ENCODE results near the gene MDN1.

The MDN1 gene

GRCh38 chr6:89862273-89862672 is 42.7 kb upstream of the MDN1 start:
- no peak for DNase-seq
- Histone ChIP-seq H2BK120ac (ENCODE audit: insufficient read depth, low read length, poor library complexity) (no peak overlapping the region), H3K4me1 (ENCODE audit: control insufficient read depth in 1 of 2, insufficient read depth in 2 of 2, low read length in 2 of 2) (no peaks in the 10 kb centered on the region), H4K91ac (ENCODE audit: low read depth, low read length) (no peak overlapping the region), H4K8ac (ENCODE audit: low read depth, low read length) (no peak overlapping the region), H3K9ac (ENCODE audit: low read length) (no peak overlapping the region), H3K27ac (ENCODE audit: low read depth, low read length) (no peak overlapping the region), H3K18ac (ENCODE audit: low read length) (no peak overlapping the region), H3K4ac (ENCODE audit: low read depth, low read length) (no peak overlapping the region), H3K79me2 (ENCODE audit: control insufficient read depth, insufficient read depth, low read length, poor library complexity) (no peaks in the 10 kb centered on the region), H2BK5ac (ENCODE audit: low read depth, low read length, poor library complexity) (no peak overlapping the region), H3K14ac (ENCODE audit: low read length) (no peak overlapping the region), H3K4me3 (ENCODE audit: low read depth, low read length) (no peak overlapping the region), H3K23ac (ENCODE audit: low read length) (no peak overlapping the region), H2AFZ (ENCODE audit: insufficient read depth, low read length, poor library complexity) (no peak overlapping the region), H3K9me3 (ENCODE audit: insufficient read depth, low read depth, low read length) (no peaks in the 10 kb centered on the region), H4K12ac (ENCODE audit: low read depth, low read length) (no peak overlapping the region), H3K36me3 (ENCODE audit: control insufficient read depth in 1 of 2, insufficient read depth in 2 of 2, low read length in 2 of 2) (peaks cover 25 to 35% of the 10 kb centered on the region in 2 experiments), H3K4me2 (ENCODE audit: low read length) (no peak overlapping the region), H3K79me1 (ENCODE audit: low read length) (no peaks in the 10 kb centered on the region), H2BK12ac (ENCODE audit: low read length) (no peak overlapping the region), H2AK5ac (ENCODE audit: low read length) (no peak overlapping the region), H3K27me3 (ENCODE audit: insufficient read depth, low read length) (no peaks in the 10 kb centered on the region)
- no CpG with 5 or more reads among the region's 5 CpGs for WGBS (ENCODE audit: extremely low coverage, insufficient coverage, insufficient read length)

GRCh38 chr6:89859744-89860143 is 40.1 kb upstream of the MDN1 start:
- H3K23ac ChIP-seq (ENCODE audit: low read length) = no peak overlapping the region
- H3K27ac ChIP-seq (ENCODE audit: low read depth, low read length) = no peak overlapping the region
- no peak overlapping the region for H3K4ac ChIP-seq (ENCODE audit: low read depth, low read length)
- peaks cover 27 to 37% of the 10 kb centered on the region in 2 experiments for H3K36me3 ChIP-seq (ENCODE audit: control insufficient read depth in 1 of 2, insufficient read depth in 2 of 2, low read length in 2 of 2)
- no peak overlapping the region for H4K8ac ChIP-seq (ENCODE audit: low read depth, low read length)
- no peak overlapping the region for H2BK5ac ChIP-seq (ENCODE audit: low read depth, low read length, poor library complexity)
- no peak overlapping the region for H3K9ac ChIP-seq (ENCODE audit: low read length)
- H3K9me3 ChIP-seq (ENCODE audit: insufficient read depth, low read depth, low read length) = no peaks in the 10 kb centered on the region
- no peak overlapping the region for H3K18ac ChIP-seq (ENCODE audit: low read length)
- H3K79me1 ChIP-seq (ENCODE audit: low read length) = no peaks in the 10 kb centered on the region
- no peaks in the 10 kb centered on the region for H3K79me2 ChIP-seq (ENCODE audit: control insufficient read depth, insufficient read depth, low read length, poor library complexity)
- no peak overlapping the region for H2AK5ac ChIP-seq (ENCODE audit: low read length)
- whole genome bisulfite sequencing (ENCODE audit: extremely low coverage, insufficient coverage, insufficient read length) = no CpG with 5 or more reads among the region's 4 CpGs
- no peak for DNase-seq
- no peak overlapping the region for H3K14ac ChIP-seq (ENCODE audit: low read length)
- H2AFZ ChIP-seq (ENCODE audit: insufficient read depth, low read length, poor library complexity) = no peak overlapping the region
- H4K12ac ChIP-seq (ENCODE audit: low read depth, low read length) = no peak overlapping the region
- no peak overlapping the region for H2BK12ac ChIP-seq (ENCODE audit: low read length)
- H2BK120ac ChIP-seq (ENCODE audit: insufficient read depth, low read length, poor library complexity) = no peak overlapping the region
- H3K4me2 ChIP-seq (ENCODE audit: low read length) = no peak overlapping the region
- H3K4me3 ChIP-seq (ENCODE audit: low read depth, low read length) = no peak overlapping the region
- no peak overlapping the region for H4K91ac ChIP-seq (ENCODE audit: low read depth, low read length)
- no peaks in the 10 kb centered on the region for H3K27me3 ChIP-seq (ENCODE audit: insufficient read depth, low read length)
- no peaks in the 10 kb centered on the region for H3K4me1 ChIP-seq (ENCODE audit: control insufficient read depth in 1 of 2, insufficient read depth in 2 of 2, low read length in 2 of 2)

GRCh38 chr6:89858041-89858440 is 38.4 kb upstream of the MDN1 start:
- H3K18ac ChIP-seq (ENCODE audit: low read length) = no peak overlapping the region
- no CpG with 5 or more reads among the region's 1 CpG for WGBS (ENCODE audit: extremely low coverage, insufficient coverage, insufficient read length)

GRCh38 chr6:89853068-89853467 is 33.5 kb upstream of the MDN1 start:
- H3K9me3 ChIP-seq (ENCODE audit: insufficient read depth, low read depth, low read length) = no peaks in the 10 kb centered on the region
- H4K8ac ChIP-seq (ENCODE audit: low read depth, low read length) = no peak overlapping the region
- no peak overlapping the region for H3K4me2 ChIP-seq (ENCODE audit: low read length)
- H3K4me3 ChIP-seq (ENCODE audit: low read depth, low read length) = no peak overlapping the region
- H3K79me2 ChIP-seq (ENCODE audit: control insufficient read depth, insufficient read depth, low read length, poor library complexity) = peaks cover 1% of the 10 kb centered on the region
- no peak overlapping the region for H2AK5ac ChIP-seq (ENCODE audit: low read length)
- H2BK120ac ChIP-seq (ENCODE audit: insufficient read depth, low read length, poor library complexity) = no peak overlapping the region
- no peak overlapping the region for H4K12ac ChIP-seq (ENCODE audit: low read depth, low read length)
- peaks cover 28 to 31% of the 10 kb centered on the region in 2 experiments for H3K36me3 ChIP-seq (ENCODE audit: control insufficient read depth in 1 of 2, insufficient read depth in 2 of 2, low read length in 2 of 2)
- no peak overlapping the region for H3K14ac ChIP-seq (ENCODE audit: low read length)
- H2AFZ ChIP-seq (ENCODE audit: insufficient read depth, low read length, poor library complexity) = no peak overlapping the region
- no peak overlapping the region for H3K18ac ChIP-seq (ENCODE audit: low read length)
- no peaks in the 10 kb centered on the region for H3K27me3 ChIP-seq (ENCODE audit: insufficient read depth, low read length)
- H3K79me1 ChIP-seq (ENCODE audit: low read length) = no peaks in the 10 kb centered on the region
- peak; percentile 41 to 84 for DNase-seq
- no CpG with 5 or more reads among the region's 1 CpG for WGBS (ENCODE audit: extremely low coverage, insufficient coverage, insufficient read length)
- no peaks in the 10 kb centered on the region for H3K4me1 ChIP-seq (ENCODE audit: control insufficient read depth in 1 of 2, insufficient read depth in 2 of 2, low read length in 2 of 2)
- H3K9ac ChIP-seq (ENCODE audit: low read length) = no peak overlapping the region
- H3K27ac ChIP-seq (ENCODE audit: low read depth, low read length) = no peak overlapping the region
- no peak overlapping the region for H2BK5ac ChIP-seq (ENCODE audit: low read depth, low read length, poor library complexity)
- H3K23ac ChIP-seq (ENCODE audit: low read length) = no peak overlapping the region
- H4K91ac ChIP-seq (ENCODE audit: low read depth, low read length) = no peak overlapping the region
- H3K4ac ChIP-seq (ENCODE audit: low read depth, low read length) = no peak overlapping the region
- no peak overlapping the region for H2BK12ac ChIP-seq (ENCODE audit: low read length)

More at GRCh38 chr6:89858041-89858440, 38.4 kb upstream of the MDN1 start:
- no peak overlapping the region for H3K4ac ChIP-seq (ENCODE audit: low read depth, low read length)
- no peak overlapping the region for H3K4me3 ChIP-seq (ENCODE audit: low read depth, low read length)
- no peak overlapping the region for H3K9ac ChIP-seq (ENCODE audit: low read length)
- H3K36me3 ChIP-seq (ENCODE audit: control insufficient read depth in 1 of 2, insufficient read depth in 2 of 2, low read length in 2 of 2) = peaks cover 33 to 38% of the 10 kb centered on the region in 2 experiments
- H3K27ac ChIP-seq (ENCODE audit: low read depth, low read length) = no peak overlapping the region
- H3K9me3 ChIP-seq (ENCODE audit: insufficient read depth, low read depth, low read length) = no peaks in the 10 kb centered on the region
- no peaks in the 10 kb centered on the region for H3K27me3 ChIP-seq (ENCODE audit: insufficient read depth, low read length)
- H2AFZ ChIP-seq (ENCODE audit: insufficient read depth, low read length, poor library complexity) = no peak overlapping the region
- no peak overlapping the region for H3K23ac ChIP-seq (ENCODE audit: low read length)
- H2BK120ac ChIP-seq (ENCODE audit: insufficient read depth, low read length, poor library complexity) = no peak overlapping the region
- no peak overlapping the region for H2AK5ac ChIP-seq (ENCODE audit: low read length)
- H3K14ac ChIP-seq (ENCODE audit: low read length) = no peak overlapping the region
- DNase-seq = no peak
- no peaks in the 10 kb centered on the region for H3K79me1 ChIP-seq (ENCODE audit: low read length)
- H4K12ac ChIP-seq (ENCODE audit: low read depth, low read length) = no peak overlapping the region
- H4K8ac ChIP-seq (ENCODE audit: low read depth, low read length) = no peak overlapping the region
- no peak overlapping the region for H2BK12ac ChIP-seq (ENCODE audit: low read length)
- H3K4me1 ChIP-seq (ENCODE audit: control insufficient read depth in 1 of 2, insufficient read depth in 2 of 2, low read length in 2 of 2) = no peaks in the 10 kb centered on the region
- no peak overlapping the region for H3K4me2 ChIP-seq (ENCODE audit: low read length)
- no peak overlapping the region for H4K91ac ChIP-seq (ENCODE audit: low read depth, low read length)
- H3K79me2 ChIP-seq (ENCODE audit: control insufficient read depth, insufficient read depth, low read length, poor library complexity) = no peaks in the 10 kb centered on the region
- no peak overlapping the region for H2BK5ac ChIP-seq (ENCODE audit: low read depth, low read length, poor library complexity)

All from trophoblast cell (in vitro differentiated cells and primary cell).